PC-9 (cell line): ENCODE data around the gene GPS1.

Experiments used
- EZH2 ChIP-seq: fragments of 200-600 bp; sonication (generic); IDR thresholded peaks from 2 replicates; pipeline ENCODE4 v1.8.0; 2017; ENCODE audit warnings: antibody characterized with exemption, low read depth
- TF ChIP-seq, protein P1 (sequence below): fragments of 200-600 bp; sonication (generic); conservative IDR thresholded peaks from 2 replicates; pipeline ENCODE4 v1.6.1; 2017; ENCODE audit warnings: mixed run types, antibody characterized with exemption, mild to moderate bottlenecking, moderate library complexity

DNA sequence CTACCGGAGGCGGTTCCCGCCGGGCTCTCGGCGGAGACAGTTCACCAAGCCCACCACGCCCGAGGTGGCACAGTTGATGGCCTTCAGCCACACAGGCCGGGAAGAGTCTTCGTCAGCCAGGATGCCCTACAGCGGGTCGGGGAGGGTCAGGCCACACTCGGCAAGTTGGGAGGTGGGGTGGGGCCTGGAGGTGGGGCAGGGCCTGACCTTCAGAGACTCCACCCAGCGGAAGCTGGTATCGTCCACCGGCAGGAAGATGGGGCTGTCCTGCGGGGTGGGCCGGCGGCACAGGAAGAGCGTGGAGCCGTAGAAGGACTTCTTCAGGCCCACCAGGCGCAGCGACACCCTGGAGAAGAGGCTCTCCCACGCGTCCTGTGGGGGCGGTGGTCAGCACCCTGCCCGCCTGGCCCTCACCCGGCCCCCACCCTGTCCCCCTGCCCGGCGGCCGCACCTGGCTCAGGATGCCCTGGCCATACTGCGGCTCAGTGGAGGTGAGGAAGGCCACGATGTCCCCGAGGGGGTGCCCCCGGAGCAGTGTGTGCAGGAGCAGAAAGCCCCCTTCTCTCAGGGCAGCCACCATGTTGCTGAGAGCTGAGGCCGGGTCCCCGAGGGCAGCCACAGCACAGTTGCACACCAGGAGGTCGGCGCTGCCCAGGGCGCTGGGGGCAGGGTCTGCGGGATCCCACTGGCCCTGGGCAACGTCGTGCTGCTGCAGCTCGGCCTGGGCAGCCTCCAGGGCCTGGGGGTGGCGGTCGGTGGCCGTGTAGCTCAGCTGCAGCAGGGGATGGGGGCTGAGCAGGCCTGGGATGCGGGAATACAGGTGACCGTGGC lies 33.5 kb downstream of the GPS1 start:
- TF ChIP-seq, protein P1, sequence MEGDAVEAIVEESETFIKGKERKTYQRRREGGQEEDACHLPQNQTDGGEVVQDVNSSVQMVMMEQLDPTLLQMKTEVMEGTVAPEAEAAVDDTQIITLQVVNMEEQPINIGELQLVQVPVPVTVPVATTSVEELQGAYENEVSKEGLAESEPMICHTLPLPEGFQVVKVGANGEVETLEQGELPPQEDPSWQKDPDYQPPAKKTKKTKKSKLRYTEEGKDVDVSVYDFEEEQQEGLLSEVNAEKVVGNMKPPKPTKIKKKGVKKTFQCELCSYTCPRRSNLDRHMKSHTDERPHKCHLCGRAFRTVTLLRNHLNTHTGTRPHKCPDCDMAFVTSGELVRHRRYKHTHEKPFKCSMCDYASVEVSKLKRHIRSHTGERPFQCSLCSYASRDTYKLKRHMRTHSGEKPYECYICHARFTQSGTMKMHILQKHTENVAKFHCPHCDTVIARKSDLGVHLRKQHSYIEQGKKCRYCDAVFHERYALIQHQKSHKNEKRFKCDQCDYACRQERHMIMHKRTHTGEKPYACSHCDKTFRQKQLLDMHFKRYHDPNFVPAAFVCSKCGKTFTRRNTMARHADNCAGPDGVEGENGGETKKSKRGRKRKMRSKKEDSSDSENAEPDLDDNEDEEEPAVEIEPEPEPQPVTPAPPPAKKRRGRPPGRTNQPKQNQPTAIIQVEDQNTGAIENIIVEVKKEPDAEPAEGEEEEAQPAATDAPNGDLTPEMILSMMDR = no peak
- no peak for TF ChIP-seq EZH2
